ENCODE measurements around the gene EYA2.

Gene EYA2

DNA sequence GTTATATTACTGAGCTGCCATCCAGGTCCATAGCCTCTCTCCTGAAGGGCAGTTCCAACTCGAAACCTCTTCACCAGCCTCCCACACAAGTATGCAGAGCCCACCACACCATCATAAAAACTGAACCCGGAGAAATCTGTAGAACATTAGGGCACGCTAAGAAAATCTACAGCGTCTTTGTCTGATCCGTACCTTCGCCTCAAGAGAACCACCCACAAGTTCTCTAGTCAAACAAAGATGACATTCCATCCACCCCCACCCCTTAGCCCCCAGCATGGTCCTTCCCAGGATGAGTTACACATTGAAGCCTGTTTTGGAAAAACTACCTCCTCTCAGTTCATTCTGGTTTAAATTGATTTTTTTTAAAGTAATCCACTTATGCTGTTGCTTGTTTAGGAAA lies 242.1 kb downstream of the EYA2 start:
- Histone ChIP-seq H3K36me3 (ENCODE audit: insufficient read depth, low read length) (no peaks in the 10 kb centered on the region), H3K4me1 (ENCODE audit: insufficient read depth, low read length) (peaks cover 5% of the 10 kb centered on the region; the same call in 1 of the 2 replicates), H3K9me3 (ENCODE audit: insufficient read depth, low read depth, low read length) (peaks cover 11% of the 10 kb centered on the region), H3K9ac (ENCODE audit: low read depth, low read length) (no peak overlapping the region), H3K4me3 (ENCODE audit: low read length) (no peak overlapping the region), H3K27ac (ENCODE audit: low read depth, low read length) (no peak overlapping the region), H3K27me3 (ENCODE audit: insufficient read depth, low read length) (no peaks in the 10 kb centered on the region)
- WGBS, result 92% methylated on average over 6 of the region's 6 CpGs

DNA sequence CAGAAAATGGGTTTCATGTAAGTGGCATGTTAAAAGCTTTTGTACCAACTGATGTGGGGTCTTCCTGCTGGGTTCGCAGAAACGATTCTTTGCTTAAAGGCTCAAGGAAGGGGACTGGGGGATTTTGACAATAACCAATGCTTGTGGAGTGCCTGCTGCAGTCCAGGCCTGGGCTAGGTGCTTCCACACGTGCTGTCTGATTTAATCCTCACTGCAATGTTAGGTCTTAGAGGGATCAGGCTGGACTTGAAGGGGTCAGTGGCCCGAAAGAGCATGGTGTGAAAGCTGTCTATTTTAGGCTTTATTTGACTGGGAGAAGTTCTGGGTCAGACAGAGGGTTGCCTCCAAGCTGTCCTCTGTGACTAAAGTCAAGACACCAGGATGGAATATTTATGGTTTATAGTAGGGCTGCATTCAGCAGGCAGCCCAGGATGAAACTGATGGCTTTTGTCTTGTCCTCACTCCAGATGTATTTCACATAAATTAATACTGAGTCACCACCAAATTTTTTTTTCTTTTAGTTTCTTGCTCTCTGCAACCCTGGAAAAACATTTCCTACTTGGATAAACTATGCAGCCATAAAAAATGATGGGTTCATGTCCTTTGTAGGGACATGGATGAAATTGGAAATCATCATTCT lies 242.7 kb downstream of the EYA2 start:
- WGBS, result 67% methylated on average over 4 of the region's 4 CpGs
- no peaks in the 10 kb centered on the region for H3K27me3 ChIP-seq (ENCODE audit: insufficient read depth, low read length)
- no peak overlapping the region for H3K27ac ChIP-seq (ENCODE audit: low read depth, low read length)
- H3K4me1 ChIP-seq (ENCODE audit: insufficient read depth, low read length), result peaks cover 5% of the 10 kb centered on the region; the same call in 1 of the 2 replicates
- H3K9me3 ChIP-seq (ENCODE audit: insufficient read depth, low read depth, low read length), result peaks cover 11% of the 10 kb centered on the region
- no peaks in the 10 kb centered on the region for H3K36me3 ChIP-seq (ENCODE audit: insufficient read depth, low read length)
- no peak overlapping the region for H3K9ac ChIP-seq (ENCODE audit: low read depth, low read length)
- H3K4me3 ChIP-seq (ENCODE audit: low read length), result no peak overlapping the region

DNA sequence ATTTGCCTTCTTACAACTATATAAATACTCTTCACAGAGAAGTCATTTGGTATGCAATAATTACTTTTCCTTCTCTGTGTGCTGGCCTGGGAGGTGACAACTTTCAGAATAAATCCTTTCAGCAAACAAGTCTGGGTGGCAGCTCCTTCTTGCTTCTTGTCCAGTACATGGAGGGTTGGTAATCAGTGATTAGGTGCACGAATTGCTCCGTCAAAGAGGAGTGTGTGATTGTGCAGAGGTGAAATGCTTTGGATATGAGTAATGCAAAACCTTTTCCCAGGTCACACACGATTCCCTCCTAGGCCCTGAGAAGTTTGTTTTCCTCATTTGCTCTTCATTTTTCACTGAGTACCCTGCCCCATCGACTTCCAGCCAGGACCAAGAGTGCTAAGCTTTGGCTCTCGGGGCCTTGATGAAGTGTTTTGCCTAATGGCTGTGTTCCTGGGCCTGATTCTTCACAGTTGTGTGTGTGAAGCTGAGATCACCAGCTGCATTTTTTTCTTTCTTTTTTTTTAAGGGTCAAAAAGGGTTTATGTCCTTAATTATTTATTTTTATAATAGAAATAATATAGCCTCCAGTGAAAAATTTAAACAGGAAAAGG lies 245.4 kb downstream of the EYA2 start:
- Histone ChIP-seq H3K27me3 (ENCODE audit: insufficient read depth, low read length) (no peaks in the 10 kb centered on the region), H3K9me3 (ENCODE audit: insufficient read depth, low read depth, low read length) (peaks cover 11% of the 10 kb centered on the region), H3K4me3 (ENCODE audit: low read length) (no peak overlapping the region), H3K36me3 (ENCODE audit: insufficient read depth, low read length) (no peaks in the 10 kb centered on the region), H3K9ac (ENCODE audit: low read depth, low read length) (no peak overlapping the region), H3K27ac (ENCODE audit: low read depth, low read length) (no peak overlapping the region), H3K4me1 (ENCODE audit: insufficient read depth, low read length) (peaks cover 5% of the 10 kb centered on the region; the same call in 1 of the 2 replicates)
- WGBS, result 92% methylated on average over 5 of the region's 5 CpGs

DNA sequence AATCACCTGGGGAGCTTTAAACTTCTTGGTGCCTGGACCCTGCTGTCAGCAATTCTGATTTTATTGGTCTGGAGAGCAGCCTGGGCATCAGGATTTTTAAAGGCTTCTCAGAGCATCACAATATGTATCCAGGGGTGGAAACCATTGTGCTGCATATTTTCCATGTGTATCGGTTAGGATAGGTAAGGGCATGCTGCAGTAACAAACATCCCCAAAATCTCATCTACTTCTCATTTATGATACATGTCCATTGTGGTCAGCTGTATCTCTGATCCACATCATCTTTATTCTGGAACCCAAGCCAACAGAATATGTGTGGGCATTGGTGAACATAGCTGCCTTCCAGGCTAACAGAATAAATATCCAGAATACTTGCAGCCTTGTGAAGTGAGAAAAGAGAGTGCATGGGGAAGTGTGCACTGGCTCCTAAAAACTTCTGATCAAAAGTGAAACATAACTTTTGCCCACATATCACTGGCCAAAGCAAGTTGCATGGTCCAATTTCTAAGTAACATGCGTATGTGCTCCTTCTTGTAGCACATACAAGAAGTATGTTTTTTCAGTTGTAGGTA lies 246.8 kb downstream of the EYA2 start:
- H3K9ac ChIP-seq (ENCODE audit: low read depth, low read length), result no peak overlapping the region
- no peaks in the 10 kb centered on the region for H3K36me3 ChIP-seq (ENCODE audit: insufficient read depth, low read length)
- no peak overlapping the region for H3K27ac ChIP-seq (ENCODE audit: low read depth, low read length)
- peaks cover 5% of the 10 kb centered on the region; the same call in 1 of the 2 replicates for H3K4me1 ChIP-seq (ENCODE audit: insufficient read depth, low read length)
- H3K4me3 ChIP-seq (ENCODE audit: low read length), result no peak overlapping the region
- WGBS, result 95% methylated on average over 2 of the region's 2 CpGs
- peaks cover 11% of the 10 kb centered on the region for H3K9me3 ChIP-seq (ENCODE audit: insufficient read depth, low read depth, low read length)
- no peaks in the 10 kb centered on the region for H3K27me3 ChIP-seq (ENCODE audit: insufficient read depth, low read length)

DNA sequence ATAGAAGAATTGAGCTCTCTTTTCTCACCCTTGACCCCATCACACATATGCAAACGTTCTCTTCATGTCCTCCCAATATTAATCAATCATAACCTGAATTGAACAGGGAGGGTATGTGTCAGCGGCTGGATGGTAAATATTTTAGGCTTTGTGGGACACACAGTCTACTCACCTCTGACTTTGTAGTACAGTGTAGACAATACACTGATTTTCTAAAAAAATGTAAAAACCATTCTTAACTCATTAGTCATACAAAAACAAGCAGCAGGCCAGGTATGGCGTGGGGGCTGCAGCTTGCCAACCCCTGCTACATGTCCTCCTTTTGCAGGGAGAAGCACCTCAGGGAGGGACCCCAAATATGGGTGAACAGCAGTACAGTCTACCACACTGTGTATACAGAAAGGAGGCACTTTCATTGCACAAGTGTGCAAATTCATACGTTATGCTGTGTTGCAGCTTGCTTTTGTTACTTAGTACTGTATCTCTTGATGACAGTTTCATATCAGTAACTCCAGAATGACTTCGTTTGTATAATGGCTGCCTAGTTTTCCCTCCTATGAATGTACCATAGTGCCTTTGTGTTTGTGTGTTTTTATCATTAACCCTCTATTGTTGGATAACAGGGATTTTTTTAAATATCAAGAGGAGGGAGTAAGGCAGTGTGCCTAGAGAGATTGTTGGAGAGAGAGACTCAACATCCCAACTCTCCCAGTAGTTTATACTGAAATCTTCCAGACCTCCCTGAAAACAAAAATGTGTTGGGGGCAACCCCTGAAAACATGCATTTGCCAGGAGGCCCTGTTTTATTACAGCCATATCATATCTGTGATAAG lies 247.5 kb downstream of the EYA2 start:
- H3K9ac ChIP-seq (ENCODE audit: low read depth, low read length), result no peak overlapping the region
- WGBS, result 95% methylated on average over 4 of the region's 5 CpGs
- H3K4me1 ChIP-seq (ENCODE audit: insufficient read depth, low read length), result peaks cover 1% of the 10 kb centered on the region; the same call in 1 of the 2 replicates
- H3K27ac ChIP-seq (ENCODE audit: low read depth, low read length), result no peak overlapping the region
- no peaks in the 10 kb centered on the region for H3K36me3 ChIP-seq (ENCODE audit: insufficient read depth, low read length)
- H3K9me3 ChIP-seq (ENCODE audit: insufficient read depth, low read depth, low read length), result peaks cover 11% of the 10 kb centered on the region
- H3K27me3 ChIP-seq (ENCODE audit: insufficient read depth, low read length), result no peaks in the 10 kb centered on the region
- H3K4me3 ChIP-seq (ENCODE audit: low read length), result no peak overlapping the region

DNA sequence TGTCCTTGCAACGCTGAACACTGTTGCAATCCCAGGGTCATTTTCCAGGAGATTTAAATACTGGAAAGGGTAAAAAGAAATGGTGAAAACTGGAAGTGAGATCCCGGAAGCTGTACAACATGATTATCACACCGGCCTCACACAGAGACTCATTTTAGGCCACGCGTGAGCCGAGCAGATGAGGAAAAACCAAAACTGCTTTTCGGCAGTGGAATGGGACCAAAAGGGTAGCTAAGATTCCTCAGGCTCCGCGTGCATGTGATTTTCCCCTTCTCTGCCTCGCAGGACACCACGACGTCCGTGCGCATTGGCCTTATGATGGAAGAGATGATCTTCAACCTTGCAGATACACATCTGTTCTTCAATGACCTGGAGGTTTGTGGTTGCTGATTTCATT lies 248.1 kb downstream of the EYA2 start:
- H3K27me3 ChIP-seq (ENCODE audit: insufficient read depth, low read length), result no peaks in the 10 kb centered on the region
- H3K36me3 ChIP-seq (ENCODE audit: insufficient read depth, low read length), result no peaks in the 10 kb centered on the region
- WGBS, result 93% methylated on average over 14 of the region's 14 CpGs
- no peak overlapping the region for H3K27ac ChIP-seq (ENCODE audit: low read depth, low read length)
- no peak overlapping the region for H3K4me3 ChIP-seq (ENCODE audit: low read length)
- H3K9ac ChIP-seq (ENCODE audit: low read depth, low read length), result no peak overlapping the region
- peaks cover 11% of the 10 kb centered on the region for H3K9me3 ChIP-seq (ENCODE audit: insufficient read depth, low read depth, low read length)
- H3K4me1 ChIP-seq (ENCODE audit: insufficient read depth, low read length), result no peaks in the 10 kb centered on the region

DNA sequence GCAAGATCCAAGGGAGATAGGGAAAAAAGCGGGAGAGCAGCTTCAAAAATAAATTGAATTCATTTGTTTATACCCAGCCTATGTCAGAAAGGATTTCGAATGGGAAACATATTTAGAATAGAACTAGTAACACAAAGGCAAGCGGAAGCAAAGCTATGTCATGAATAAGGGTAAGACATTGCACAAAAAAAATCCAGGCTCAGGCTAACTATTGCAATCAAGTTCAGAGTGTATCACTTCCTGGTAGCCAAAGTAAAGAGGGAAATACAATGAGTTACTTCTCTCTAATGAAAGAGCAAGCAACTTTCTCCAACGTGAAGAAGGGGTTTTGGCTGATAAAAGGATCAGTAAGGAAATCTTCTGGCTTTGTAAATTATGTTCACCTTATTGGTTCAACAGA lies 249.0 kb downstream of the EYA2 start:
- H3K27me3 ChIP-seq (ENCODE audit: insufficient read depth, low read length), result no peaks in the 10 kb centered on the region
- no peak overlapping the region for H3K27ac ChIP-seq (ENCODE audit: low read depth, low read length)
- no peaks in the 10 kb centered on the region for H3K36me3 ChIP-seq (ENCODE audit: insufficient read depth, low read length)
- no peaks in the 10 kb centered on the region for H3K4me1 ChIP-seq (ENCODE audit: insufficient read depth, low read length)
- no peak overlapping the region for H3K4me3 ChIP-seq (ENCODE audit: low read length)
- WGBS, result 88% methylated on average over 4 of the region's 4 CpGs
- H3K9me3 ChIP-seq (ENCODE audit: insufficient read depth, low read depth, low read length), result peaks cover 11% of the 10 kb centered on the region
- no peak overlapping the region for H3K9ac ChIP-seq (ENCODE audit: low read depth, low read length)

DNA sequence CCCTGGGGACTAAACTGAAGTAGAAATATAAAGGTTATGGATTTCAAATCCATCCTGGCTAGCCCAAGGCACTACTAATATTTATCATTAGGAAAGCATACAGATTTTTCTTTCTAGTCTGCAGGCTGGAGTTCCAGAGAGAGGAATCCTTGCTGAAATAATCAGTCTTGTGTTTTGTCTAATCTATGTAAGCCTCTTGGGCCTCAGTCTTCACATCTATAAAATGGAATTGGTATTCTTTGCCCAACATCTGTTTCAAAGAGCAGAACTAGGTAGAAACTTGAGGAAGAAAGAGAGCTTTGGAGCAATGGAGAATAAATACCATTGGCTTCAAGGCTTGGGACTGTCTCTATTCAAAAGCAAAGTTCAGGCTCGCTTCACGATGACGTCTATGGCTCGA lies 249.8 kb downstream of the EYA2 start:
- Histone ChIP-seq H3K9me3 (ENCODE audit: insufficient read depth, low read depth, low read length) (peaks cover 11% of the 10 kb centered on the region), H3K4me1 (ENCODE audit: insufficient read depth, low read length) (no peaks in the 10 kb centered on the region), H3K4me3 (ENCODE audit: low read length) (no peak overlapping the region), H3K9ac (ENCODE audit: low read depth, low read length) (no peak overlapping the region), H3K27me3 (ENCODE audit: insufficient read depth, low read length) (no peaks in the 10 kb centered on the region), H3K36me3 (ENCODE audit: insufficient read depth, low read length) (no peaks in the 10 kb centered on the region), H3K27ac (ENCODE audit: low read depth, low read length) (no peak overlapping the region)
- 92% methylated on average over 4 of the region's 4 CpGs for WGBS

DNA sequence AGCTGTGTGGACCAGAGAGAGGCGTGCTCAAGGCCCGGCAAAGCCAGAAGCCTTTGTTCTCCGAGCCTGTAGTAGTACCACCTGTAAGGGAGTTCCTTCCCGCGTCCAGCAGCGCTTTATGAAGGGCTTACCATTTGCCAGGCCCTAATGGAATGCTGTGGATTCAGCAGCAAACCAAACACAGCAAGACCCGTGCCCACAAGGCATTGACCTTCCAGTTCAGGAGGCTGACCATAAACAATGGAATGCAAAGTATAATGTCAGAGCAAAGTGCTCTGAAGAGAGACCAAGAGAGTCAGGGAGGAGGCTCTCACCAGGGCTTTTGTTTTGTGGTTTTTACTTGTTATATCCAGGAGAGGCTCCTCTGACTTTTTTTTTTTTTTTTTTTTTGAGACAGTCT lies 252.0 kb downstream of the EYA2 start:
- H3K27me3 ChIP-seq (ENCODE audit: insufficient read depth, low read length), result no peaks in the 10 kb centered on the region
- H3K4me3 ChIP-seq (ENCODE audit: low read length), result no peak overlapping the region
- H3K9me3 ChIP-seq (ENCODE audit: insufficient read depth, low read depth, low read length), result peaks cover under 1% of the 10 kb centered on the region
- 82% methylated on average over 7 of the region's 7 CpGs for WGBS
- H3K9ac ChIP-seq (ENCODE audit: low read depth, low read length), result no peak overlapping the region
- H3K4me1 ChIP-seq (ENCODE audit: insufficient read depth, low read length), result no peaks in the 10 kb centered on the region
- no peak overlapping the region for H3K27ac ChIP-seq (ENCODE audit: low read depth, low read length)
- no peaks in the 10 kb centered on the region for H3K36me3 ChIP-seq (ENCODE audit: insufficient read depth, low read length)

DNA sequence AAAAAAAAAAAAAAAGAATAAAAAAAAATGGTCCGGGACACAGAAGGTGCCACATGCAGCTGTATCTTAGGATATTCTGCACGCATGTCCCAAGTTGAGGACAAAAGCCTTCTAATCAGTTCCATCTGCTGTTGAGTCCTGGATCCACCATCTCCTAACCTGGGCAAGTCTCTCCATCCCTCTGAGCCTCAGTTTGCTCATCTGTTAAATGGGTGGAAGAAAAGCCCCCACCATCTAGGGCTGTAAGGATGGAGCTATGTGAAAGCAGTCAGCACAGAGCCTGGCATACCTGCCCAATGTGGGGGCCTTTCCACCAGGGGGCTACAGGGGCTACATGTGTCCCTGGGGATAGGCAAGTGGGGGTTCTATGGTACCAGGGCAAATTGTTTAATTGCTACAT lies 253.4 kb downstream of the EYA2 start:
- Histone ChIP-seq H3K9ac (ENCODE audit: low read depth, low read length) (no peak overlapping the region), H3K27me3 (ENCODE audit: insufficient read depth, low read length) (no peaks in the 10 kb centered on the region), H3K4me1 (ENCODE audit: insufficient read depth, low read length) (no peaks in the 10 kb centered on the region), H3K4me3 (ENCODE audit: low read length) (no peak overlapping the region), H3K27ac (ENCODE audit: low read depth, low read length) (no peak overlapping the region), H3K36me3 (ENCODE audit: insufficient read depth, low read length) (no peaks in the 10 kb centered on the region), H3K9me3 (ENCODE audit: insufficient read depth, low read depth, low read length) (no peaks in the 10 kb centered on the region)
- WGBS, result 100% methylated on average over 2 of the region's 2 CpGs

DNA sequence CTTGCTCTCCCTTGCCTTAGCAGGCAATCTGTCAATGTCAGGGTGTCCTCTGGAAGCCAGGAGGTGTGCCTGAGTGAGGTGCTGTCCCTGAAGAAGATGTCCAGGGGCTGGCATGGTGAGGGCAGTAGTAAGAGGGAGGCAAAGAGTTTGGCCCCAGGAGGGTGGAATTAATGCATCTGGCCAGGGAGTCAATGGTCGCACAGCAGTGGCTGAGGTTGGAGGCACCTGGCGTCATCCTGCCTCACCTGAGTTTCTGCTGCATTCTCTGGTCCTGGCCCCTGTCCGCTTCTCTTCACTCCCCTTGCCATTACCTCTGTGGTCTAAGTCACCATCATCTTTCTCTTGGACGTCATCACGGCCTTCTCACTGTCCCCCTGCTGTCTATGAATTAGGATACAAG lies 255.3 kb downstream of the EYA2 start:
- no peaks in the 10 kb centered on the region for H3K27me3 ChIP-seq (ENCODE audit: insufficient read depth, low read length)
- H3K4me1 ChIP-seq (ENCODE audit: insufficient read depth, low read length), result no peaks in the 10 kb centered on the region
- H3K4me3 ChIP-seq (ENCODE audit: low read length), result no peak overlapping the region
- H3K27ac ChIP-seq (ENCODE audit: low read depth, low read length), result no peak overlapping the region
- 87% methylated on average over 5 of the region's 5 CpGs for WGBS
- no peak overlapping the region for H3K9ac ChIP-seq (ENCODE audit: low read depth, low read length)
- no peaks in the 10 kb centered on the region for H3K36me3 ChIP-seq (ENCODE audit: insufficient read depth, low read length)
- no peaks in the 10 kb centered on the region for H3K9me3 ChIP-seq (ENCODE audit: insufficient read depth, low read depth, low read length)

Measured in HUES64 (cell line).